ENCODE data around the gene TSC2.

DNA sequence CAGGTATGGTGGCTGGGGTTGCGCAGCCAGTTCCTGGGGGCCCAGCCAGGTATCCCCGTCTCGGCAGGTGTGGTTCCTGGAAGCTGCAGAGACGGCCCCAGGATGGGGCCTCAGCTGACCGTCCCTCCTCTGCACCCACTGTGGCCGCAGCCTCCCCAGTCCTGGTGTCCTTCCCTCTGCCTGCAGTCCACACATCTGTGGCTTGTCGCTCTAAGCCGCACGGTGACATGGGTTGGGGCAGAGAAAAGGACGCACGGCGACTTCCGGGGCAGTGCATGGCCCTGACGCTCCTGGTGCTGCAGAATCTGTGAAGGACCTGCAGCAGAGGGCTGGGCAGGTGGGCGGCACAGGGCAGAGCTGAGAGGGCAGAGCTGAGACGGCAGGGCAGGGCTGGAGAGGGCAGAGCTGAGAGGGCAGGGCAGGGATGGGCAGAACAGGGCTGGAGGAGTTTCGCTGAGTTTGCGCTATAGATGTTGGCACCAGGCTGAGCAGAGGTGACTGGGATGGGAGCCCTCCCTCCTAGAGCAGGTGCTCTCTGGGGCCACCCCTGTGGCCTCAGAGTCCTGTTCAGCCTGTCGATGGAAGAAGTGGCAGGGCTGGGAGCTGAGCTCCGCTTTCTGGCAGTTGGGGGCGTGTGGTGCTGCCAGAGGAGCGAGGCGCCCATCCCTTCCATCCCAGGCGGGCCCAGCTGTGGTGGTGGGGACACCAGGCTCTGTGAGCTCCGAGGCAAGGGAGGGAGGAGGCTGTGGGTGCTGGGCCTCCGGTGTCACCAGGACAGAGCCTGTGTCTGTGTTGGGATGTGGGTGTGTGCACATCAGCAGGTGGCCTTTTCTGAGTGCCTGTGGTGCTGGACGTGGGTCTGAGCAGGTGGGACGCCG lies 23.0 kb downstream of the TSC2 start:
- TF ChIP-seq, protein P1, sequence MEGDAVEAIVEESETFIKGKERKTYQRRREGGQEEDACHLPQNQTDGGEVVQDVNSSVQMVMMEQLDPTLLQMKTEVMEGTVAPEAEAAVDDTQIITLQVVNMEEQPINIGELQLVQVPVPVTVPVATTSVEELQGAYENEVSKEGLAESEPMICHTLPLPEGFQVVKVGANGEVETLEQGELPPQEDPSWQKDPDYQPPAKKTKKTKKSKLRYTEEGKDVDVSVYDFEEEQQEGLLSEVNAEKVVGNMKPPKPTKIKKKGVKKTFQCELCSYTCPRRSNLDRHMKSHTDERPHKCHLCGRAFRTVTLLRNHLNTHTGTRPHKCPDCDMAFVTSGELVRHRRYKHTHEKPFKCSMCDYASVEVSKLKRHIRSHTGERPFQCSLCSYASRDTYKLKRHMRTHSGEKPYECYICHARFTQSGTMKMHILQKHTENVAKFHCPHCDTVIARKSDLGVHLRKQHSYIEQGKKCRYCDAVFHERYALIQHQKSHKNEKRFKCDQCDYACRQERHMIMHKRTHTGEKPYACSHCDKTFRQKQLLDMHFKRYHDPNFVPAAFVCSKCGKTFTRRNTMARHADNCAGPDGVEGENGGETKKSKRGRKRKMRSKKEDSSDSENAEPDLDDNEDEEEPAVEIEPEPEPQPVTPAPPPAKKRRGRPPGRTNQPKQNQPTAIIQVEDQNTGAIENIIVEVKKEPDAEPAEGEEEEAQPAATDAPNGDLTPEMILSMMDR (IDR thresholded peaks at IDR 0.05) = no peak
- TF ChIP-seq EP300 (IDR thresholded peaks at IDR 0.05) = no peak
- no peak for TF ChIP-seq POLR2A (IDR thresholded peaks at IDR 0.05)
